HG02759 (cell line): ENCODE measurements around the gene LRIG1.

Experiments used
- ATAC-seq: cut with Tn5 transposase; IDR thresholded peaks from one replicate; pipeline ENCODE4 v1.9.1; 2021; ENCODE audit warnings: mild to moderate bottlenecking, moderate library complexity; ENCODE audit not compliant: unreplicated experiment

LRIG1 gene

DNA sequence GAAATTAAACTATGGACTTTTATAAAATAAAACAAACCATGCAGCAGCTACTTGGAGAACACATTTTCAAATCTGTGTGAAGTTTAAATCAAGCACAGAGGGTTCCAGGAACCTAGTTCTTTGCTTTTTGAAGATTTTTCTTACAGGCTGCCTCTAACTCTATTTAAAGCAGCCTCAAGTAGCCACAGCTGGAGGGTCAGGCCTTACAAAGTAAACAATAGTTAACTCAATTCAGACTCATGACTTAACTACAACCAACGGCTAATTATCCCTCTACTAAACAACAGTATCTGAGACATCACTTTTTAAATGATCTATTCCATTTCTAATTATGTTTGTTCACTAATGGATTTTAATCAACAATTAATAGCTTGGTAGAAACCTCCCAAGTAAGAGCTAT is 9.8 kb downstream of the LRIG1 start:
- ATAC-seq, result no peak

DNA sequence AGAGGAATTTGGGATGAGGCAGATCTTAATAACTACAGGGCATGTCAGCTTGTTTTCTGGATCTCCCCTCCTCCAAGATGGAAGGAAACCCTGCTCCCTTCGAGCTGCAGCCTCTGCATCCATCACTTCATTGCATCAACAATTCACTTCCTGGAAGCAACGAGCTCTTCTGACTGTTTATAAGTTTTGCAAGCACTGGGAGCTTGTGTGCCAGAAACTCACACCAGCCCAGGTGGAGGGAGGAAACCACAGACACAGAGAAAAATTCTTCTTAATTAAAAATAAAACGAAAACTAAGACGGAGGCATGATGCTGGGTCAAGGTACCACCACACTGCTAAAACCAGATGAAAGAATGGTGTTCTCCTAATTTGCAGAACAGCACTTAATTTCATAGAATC is 10.6 kb downstream of the LRIG1 start:
- ATAC-seq, result peak; percentile 65

- no peak for ATAC-seq
Observed at GRCh38 chr3:66489581-66489980, 11.2 kb downstream of the LRIG1 start.

GRCh38 chr3:66489115-66489514 is 11.7 kb downstream of the LRIG1 start:
- no peak for ATAC-seq

DNA sequence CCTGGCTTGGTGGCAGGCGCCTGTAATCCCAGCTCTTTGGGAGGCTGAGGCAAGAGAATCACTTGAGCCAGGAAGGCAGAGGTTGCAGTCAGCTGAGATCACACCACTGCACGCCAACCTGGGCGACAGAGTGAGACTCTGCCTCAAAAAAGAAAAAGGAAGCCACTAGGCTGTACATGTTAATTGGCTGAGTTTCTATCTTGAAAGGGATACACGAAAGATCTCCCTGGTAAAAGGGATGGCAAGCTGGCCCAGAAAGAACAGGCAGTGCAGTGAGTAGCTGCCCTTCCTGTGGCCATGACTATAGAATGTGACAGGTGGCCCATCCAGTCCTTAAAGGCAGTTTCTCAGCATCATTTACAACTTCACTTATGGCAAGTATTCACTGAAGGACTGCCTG is 12.3 kb downstream of the LRIG1 start:
- ATAC-seq, result no peak

- no peak for ATAC-seq
Observed at GRCh38 chr3:66487465-66487864, 13.4 kb downstream of the LRIG1 start.

DNA sequence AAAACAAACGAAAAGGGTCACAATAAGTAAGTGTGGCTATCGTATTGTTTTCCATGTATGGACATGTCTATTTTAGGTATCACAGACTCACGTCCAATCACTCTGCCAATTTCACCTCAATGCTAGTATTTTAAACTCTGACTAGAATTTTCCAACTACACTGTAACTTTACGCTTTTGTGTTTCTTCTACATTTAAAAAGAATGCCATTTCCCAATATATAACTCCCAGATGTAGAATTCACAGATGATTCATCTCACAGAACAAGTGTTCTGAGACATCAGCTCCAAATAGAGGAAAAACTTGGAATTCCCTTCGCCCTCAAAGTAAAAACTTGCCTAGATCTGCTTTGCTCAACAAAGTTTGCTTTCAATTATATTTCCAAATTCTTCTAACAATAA is 14.2 kb downstream of the LRIG1 start:
- no peak for ATAC-seq

- ATAC-seq, result no peak
Observed at GRCh38 chr3:66486202-66486601, 14.6 kb downstream of the LRIG1 start.

DNA sequence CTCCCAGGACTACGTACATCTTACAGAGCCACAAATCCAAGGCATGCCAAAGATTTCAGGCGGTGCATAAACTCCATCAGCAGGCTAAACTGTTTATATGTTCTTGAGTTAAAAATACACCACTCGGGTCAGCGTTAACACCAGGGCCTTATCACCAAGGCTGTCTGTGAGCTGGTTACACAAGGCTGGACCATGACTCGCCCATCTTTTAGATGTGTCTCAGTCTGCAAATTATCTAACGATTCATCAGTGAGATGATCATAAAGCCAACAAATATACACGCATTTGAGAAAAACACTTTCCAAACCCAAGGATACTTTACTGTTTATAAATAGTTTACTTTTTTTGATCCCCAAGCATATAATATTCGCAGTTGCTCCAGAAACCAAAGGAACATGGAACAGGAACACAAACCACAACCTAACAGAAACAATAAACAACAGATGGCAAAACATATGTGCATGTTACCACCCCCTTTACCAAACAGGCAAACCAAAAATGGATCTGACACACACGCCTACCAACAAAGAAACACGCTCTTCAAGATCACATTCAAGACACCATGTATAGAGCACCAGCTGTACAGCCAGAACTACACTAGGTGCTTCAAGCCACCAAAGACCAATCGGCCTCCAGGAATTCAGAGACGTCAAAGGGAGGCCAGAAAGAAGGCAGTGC is 15.4 kb downstream of the LRIG1 start:
- ATAC-seq, result no peak

GRCh38 chr3:66484106-66484844 is 16.5 kb downstream of the LRIG1 start:
- ATAC-seq, result no peak

DNA sequence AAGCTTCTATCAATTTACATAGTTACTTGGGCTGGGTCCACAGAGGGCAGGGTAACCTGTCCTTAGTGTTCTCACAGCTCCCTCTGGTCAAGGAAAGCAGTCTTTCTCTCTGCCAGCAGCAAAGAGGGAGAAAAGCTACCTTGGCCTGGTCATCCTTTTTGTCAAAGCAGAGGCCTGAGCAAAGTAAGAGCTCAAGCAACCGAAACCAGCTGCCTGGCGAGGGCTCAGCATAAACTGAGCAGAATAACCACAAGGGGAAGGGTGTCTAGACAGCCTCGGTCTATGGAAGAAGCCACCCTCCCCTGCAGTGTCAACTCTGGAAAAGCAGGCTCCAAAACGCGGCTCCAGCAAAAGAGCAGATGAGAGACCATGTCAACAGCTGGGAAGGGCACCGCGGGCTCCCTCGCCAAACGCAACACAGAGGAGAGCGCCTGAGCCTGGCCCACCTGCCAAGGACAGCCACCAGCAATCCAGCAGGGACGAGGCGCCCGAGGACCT is 17.4 kb downstream of the LRIG1 start:
- no peak for ATAC-seq

- ATAC-seq, result no peak
Observed at GRCh38 chr3:66483006-66483405, 17.8 kb downstream of the LRIG1 start.

DNA sequence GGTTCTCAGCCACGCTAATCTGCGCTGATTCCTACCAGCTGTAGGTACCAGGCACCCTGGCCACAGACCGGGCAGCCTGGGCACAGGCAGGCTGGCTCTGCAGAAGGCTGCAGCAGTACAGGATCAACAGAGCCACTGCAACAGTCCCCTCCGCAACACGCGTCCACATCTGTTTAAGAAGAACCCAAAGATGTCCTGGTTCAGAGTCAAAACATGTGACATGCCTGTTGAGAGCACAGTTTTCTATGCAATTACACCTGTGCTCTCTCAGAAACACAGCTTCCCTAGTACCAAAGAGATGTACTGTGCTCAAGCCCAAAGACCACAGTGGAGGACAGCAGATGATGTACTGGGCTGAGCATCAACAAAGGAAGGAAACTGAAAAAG is 18.8 kb downstream of the LRIG1 start:
- ATAC-seq, result no peak

DNA sequence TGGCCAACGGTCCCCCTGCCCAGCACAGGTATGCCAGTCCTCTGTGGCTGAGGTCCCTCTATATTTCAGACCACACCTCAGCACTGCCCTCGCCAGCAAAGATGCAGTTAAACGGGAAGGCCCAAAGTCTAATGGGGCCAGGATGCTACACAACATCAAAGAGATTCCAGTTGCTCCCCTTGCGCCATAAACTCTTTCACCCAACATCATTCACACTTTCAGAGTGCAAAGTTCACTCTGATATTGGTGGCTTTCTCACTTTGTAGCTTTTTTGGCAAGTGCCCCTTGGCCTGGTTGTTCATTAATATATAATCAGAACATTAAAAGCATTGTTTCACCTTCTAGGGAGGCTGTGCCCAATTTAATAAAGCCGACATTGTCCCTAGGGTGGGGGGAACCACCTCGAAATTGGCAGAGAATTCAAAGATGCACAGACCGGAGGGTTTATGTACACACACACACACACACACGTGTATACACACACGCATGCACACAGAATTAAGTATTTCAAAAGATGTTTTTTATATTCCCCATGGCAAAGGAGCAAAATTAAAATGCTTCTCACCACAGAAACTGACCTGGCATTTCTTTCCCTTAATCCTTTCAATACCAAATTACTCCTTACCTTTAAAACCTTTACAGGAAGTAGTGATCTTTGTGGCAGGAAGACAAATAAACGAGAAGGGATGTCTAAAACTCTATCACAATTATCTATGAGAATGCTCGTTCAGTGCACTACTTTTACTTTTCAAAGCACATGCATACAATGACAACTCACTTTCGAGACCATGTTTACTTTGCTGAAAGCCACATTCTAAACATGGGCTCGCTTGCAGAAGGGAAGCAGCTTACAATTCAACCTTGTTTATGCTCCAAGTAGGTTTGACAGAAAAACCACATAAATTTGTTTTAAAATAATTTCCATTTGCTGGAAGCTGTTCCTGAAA is 19.5 kb downstream of the LRIG1 start:
- ATAC-seq, result peak; percentile 13

DNA sequence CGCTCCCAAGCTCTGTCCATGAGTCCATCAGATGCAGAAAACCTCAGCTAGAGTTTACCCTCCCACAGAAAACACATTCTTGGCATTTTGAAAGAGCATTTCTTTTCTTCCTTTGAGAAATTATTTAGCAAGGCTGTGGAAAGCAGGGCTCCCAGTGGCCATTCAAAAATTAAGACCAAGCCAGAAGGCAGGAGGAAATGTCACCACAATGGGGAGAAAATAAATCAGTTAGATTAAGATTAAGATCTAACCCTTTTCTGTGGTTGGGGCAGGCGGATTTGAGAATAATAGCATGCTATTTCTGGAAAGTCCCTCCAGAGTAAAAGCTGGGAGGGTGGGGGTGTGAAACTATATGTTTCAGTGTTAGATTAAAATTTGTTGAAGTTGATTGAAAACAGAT is 20.2 kb downstream of the LRIG1 start:
- peak; percentile 37 for ATAC-seq

GRCh38 chr3:66479532-66479947 is 21.3 kb downstream of the LRIG1 start:
- peak; percentile 47 for ATAC-seq

- no peak for ATAC-seq
Observed at GRCh38 chr3:66478960-66479359, 21.9 kb downstream of the LRIG1 start.

GRCh38 chr3:66477856-66478255 is 23.0 kb downstream of the LRIG1 start:
- ATAC-seq, result no peak

GRCh38 chr3:66476852-66477381 is 23.9 kb downstream of the LRIG1 start:
- ATAC-seq, result no peak

DNA sequence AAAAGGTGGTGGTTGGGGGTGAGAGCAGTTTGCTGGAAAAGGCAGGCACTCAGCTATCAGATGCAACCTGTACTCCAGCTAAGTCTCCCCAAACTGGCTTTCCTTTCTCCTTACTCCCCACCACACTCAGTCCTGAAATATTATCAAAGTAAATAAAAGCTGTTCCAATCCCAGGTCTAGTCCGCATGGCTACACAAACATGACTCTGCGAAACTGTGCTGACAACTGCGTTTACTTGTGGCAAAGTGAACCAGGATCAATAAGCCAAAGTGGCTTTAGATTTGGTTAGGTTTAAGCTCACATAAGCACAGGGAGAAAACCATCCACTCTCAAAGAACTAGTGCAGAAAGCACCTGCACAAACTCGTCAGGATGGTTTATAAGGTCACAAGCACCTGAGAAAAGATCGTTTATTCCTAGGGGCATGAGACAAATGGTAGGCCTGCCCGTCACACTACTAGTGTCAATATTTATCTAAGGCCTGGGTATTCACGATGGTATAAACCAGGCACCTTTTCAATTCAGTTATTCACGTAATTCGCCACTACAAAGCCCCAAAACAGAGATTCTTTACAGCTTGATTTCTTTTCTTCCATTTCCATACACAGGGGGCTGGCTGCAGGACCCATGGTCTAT is 25.3 kb downstream of the LRIG1 start:
- ATAC-seq, result no peak

- ATAC-seq, result no peak
Observed at GRCh38 chr3:66473692-66474091, 27.1 kb downstream of the LRIG1 start.
